Smooth muscle cell of the brain vasculature (primary cell): ENCODE data around the gene MATN3.

Experiments
- DNase-seq: peaks from one replicate; pipeline ENCODE4 v3.0.0-alpha.2; 2012; ENCODE audit warnings: low read depth, low spot score

The MATN3 gene

GRCh38 chr2:20035955-20036666 lies 23.6 kb upstream of the MATN3 start:
- DNase-seq = no peak

GRCh38 chr2:20034821-20035220 lies 22.4 kb upstream of the MATN3 start:
- no peak for DNase-seq

DNA sequence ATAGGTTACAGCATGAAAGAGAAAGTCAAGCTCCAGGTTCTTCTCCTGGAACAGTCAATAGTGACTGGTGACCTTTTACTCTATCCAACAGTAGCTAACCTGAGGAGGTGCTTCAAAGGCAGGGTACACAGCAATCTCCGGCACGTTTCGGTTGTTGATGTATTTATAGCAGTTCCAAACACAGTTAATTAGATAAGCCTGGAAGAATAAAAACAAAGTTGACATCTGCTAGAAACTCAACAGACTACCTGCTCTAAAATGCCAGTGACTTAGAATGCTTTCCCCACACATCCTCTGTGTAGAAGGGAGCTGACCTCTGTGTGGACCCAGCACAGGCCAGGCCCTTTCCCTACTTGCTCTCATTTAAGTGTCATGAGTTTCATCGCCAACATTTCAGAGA lies 21.8 kb upstream of the MATN3 start:
- no peak for DNase-seq

GRCh38 chr2:20033322-20033721 lies 20.9 kb upstream of the MATN3 start:
- no peak for DNase-seq

- DNase-seq = no peak
Measured at GRCh38 chr2:20030224-20030623, 17.8 kb upstream of the MATN3 start.

DNA sequence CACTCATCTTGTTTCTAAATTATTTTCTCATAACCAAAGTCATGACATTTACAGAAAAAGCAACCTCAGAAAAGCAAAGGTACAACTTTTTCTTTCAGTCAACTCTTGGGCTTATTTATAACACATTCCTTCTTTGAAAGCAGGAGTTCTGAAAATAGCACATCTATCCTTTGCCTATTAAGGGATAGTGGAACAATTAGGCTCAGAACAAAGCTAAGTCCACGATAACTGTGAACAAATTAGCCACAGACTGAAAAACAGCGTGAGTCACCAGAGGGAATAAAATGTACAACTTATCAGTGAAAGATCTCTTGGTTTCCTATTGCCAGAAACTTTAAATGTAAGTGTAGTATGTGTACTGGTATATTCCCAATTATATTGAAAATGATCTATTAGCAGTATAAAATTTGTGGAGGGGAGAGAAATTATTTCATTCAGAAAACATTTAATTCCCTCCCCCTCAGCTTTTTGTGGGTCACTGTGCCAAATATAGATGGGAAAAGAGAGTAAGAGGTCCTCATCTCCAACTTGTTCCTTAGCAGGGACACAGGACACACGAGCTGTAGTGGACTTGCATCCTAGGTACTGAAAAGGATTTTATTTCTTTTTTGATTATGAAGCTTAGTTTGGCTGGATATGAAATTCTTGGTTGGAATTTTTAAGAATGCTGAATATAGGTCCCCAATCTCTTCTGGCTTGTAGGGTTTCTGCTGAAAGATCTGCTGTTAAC lies 15.4 kb upstream of the MATN3 start:
- no peak for DNase-seq

GRCh38 chr2:20027260-20027677 lies 14.8 kb upstream of the MATN3 start:
- no peak for DNase-seq

DNA sequence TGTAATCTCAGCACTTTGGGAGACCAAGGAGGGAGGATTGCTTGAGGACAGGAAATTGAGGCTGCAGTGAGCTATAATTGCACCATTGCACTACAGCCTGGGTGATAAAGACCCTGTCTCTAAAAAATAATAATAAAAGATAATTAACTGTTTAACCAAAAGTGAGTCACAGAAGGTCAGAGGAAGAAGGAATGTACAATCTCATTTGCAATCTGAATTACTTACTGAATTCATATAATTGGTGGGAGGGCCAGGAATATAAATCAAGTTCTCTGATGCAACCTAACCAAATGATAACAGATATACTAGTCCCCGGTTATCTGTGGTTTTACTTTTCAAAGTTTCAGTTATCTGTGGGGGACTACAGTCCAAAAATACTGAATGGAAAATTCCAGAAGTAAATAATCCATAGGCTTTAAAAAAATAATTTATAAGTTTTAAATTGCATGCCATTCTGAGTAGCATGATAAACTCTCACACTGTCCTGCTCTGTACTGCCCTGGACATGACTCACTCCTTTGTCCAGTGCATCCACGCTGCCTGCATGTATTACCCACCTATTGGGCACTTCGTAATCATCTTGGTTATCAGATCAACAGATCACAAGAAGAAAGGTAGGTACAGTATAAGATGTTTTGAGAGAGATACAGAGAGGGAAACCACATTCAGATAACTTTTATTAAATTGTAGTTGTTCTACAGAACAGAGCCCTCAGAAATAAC lies 12.8 kb upstream of the MATN3 start:
- no peak for DNase-seq

GRCh38 chr2:20023688-20024087 lies 11.2 kb upstream of the MATN3 start:
- DNase-seq = no peak

DNA sequence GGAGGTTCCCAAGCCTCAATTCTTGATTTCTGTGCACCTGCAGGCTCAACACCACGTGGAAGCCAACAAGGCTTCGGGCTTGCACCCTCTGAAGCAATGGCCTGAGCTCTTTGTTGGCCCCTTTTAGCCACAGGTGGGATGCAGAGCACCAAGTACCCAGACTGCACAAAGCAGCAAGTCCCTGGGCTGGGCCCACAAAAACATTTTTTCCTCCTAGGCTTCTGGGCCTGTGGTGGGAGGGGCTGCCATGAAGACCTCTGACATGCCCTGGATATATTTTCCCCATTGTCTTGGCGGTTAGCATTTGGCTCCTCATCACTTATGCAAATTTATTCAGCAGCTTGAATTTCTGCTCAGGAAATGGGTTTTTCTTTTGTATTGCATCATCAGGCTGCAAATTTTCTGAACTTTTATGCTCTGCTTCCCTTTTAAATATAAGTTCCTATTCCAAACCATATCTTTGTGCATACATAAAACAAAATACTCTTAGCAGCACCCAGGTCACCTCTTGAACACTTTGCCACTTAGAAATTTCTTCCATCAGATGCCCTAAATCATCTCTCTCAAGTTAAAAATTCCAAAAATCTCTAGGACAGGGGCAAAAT lies 9.0 kb upstream of the MATN3 start:
- DNase-seq = no peak

DNA sequence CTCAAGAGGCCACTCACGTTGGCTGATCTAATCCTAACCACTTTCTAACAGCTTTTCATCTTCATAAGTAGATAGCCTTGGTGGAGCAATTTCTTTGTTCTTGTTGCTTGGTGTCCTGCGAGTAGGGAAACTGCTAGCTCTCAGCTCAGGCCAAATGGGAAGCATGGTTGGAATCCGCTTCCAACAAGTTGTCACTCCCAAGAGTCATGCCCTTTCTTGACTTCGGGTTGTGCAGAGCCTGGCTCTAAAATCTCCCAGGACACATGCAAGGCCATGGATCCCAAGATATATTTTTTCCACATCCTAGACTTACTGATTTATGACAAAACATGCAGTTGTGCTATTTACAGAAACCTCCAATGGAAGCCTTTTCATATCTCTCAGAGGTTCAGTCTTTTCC lies 7.3 kb upstream of the MATN3 start:
- DNase-seq = no peak

DNA sequence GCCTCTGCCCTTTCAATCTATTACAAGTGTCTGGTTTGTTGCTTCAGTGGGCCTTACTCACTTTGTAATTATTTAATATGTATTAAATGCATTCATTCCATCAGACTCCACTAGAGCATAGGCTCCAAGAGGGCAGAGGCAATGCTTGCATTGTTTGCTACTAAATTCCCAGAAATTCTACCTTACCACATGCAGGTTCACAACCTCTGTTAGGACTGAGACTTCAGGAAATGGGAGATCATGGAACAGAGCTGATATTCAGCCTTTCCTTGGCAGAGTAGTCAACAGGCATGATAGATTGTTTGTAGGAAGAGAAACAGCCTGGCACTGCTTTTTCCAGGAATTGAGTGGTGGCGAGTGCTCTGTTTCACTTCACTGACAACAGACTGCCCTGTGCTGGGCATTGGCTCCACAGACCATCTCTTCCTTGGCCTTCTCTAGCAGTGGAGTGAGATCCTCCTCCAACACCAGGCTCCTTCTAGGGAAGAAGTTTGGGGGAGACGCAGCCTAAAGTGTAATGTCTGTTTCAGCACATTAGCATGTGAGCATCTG lies 6.2 kb upstream of the MATN3 start:
- no peak for DNase-seq

DNA sequence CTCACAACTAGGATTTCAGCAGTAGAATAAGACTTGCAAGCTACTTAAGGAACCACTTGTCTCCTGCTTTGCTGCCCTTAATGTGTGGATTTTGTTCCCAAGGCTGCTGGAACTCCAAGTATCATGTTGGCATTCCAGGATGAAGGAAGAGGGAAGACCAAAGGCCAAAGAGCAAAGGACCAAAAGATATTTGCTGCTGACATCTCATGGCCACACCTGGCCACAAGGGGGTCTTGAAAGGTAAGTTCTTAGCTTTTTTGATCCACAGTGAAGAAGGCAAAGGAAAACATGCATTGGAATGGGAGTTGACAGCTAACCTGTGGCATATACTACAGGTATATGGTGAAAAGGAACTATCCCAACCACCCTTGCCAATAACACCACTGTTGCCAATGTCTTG lies 3.9 kb upstream of the MATN3 start:
- DNase-seq = no peak

GRCh38 chr2:20015482-20016083 lies 3.1 kb upstream of the MATN3 start:
- DNase-seq = peak; percentile 31

GRCh38 chr2:20013126-20013849 lies 820 bp upstream of the MATN3 start:
- no peak for DNase-seq

- no peak for DNase-seq
Measured at GRCh38 chr2:20012032-20012281, 511 bp downstream of the MATN3 start.

- no peak for DNase-seq
Measured at GRCh38 chr2:20011276-20012031, 1.0 kb downstream of the MATN3 start.

DNA sequence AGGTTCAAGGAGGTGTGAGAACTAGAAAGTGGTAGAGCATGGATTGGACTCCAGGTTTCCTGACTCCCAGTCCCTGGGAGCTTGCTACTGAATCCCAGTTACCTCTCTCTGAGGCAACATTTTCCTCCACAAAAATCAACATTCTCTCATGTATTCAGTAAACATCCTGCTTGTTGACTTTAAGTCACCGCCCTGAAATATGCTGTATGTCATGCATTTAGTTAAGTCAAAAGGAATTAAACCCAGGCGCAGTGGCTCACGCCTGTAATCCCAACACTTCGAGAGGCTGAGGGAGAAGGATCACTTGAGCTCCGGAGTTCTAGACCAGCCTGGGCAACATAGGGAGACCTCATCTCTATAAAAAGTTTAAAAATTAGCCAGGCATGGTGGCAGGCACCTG lies 3.8 kb downstream of the MATN3 start:
- DNase-seq = no peak

GRCh38 chr2:20005891-20006470 lies 6.5 kb downstream of the MATN3 start:
- DNase-seq = no peak

GRCh38 chr2:20005067-20005627 lies 7.3 kb downstream of the MATN3 start:
- DNase-seq = no peak
